Thyroid gland (tissue), 4 donors: ENCODE measurements around the gene FANCC.

Experiments
- POLR2A ChIP-seq, 2 donors: fragments of 450-650 bp; IDR thresholded peaks; one replicate each; pipeline ENCODE4 v1.6.1; 2017; ENCODE audit warnings: antibody characterized with exemption in 2 of 2, mild to moderate bottlenecking in 2 of 2, moderate library complexity in 1 of 2
- TF ChIP-seq, protein P1 (sequence below), 6 experiments: fragments of 200-600 bp in 3 of 6; fragments of 450-650 bp in 3 of 6; sonication (generic) in 3 of 6; IDR thresholded peaks; one replicate each; pipeline ENCODE4 v1.5.1; 2016 to 2019; ENCODE audit warnings: antibody characterized with exemption in 6 of 6, mild to moderate bottlenecking in 2 of 6, inconsistent platforms in 1 of 6, moderate library complexity in 1 of 6

DNA sequence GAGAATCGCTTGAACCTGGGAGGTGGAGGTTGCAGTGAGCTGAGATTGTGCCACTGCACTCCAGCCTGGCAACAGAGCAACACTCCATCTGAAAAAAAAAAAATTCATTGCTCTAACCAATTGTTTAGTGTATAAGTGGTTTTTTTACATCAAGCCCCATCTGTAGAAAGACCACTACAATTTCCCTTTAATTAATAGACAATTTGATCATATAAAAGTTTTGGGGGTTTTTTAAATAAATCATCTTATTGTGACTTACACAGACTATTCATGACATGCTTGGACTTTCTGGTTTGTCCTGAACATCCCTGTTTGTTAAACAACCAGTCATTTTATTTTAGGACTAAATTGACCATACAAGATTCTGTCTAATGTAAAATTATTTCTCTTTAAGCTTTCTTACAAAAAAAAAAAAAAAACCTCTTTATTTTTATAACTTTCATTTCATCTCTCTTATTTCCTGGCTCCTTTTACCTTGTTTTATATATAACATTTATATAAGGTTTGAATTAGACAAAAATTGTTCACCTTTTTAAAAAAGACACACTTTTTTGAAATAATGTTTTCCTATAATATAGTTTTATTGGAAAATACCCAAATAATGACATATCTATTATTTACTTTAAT is 9.8 kb upstream of the FANCC start:
- TF ChIP-seq, protein P1, sequence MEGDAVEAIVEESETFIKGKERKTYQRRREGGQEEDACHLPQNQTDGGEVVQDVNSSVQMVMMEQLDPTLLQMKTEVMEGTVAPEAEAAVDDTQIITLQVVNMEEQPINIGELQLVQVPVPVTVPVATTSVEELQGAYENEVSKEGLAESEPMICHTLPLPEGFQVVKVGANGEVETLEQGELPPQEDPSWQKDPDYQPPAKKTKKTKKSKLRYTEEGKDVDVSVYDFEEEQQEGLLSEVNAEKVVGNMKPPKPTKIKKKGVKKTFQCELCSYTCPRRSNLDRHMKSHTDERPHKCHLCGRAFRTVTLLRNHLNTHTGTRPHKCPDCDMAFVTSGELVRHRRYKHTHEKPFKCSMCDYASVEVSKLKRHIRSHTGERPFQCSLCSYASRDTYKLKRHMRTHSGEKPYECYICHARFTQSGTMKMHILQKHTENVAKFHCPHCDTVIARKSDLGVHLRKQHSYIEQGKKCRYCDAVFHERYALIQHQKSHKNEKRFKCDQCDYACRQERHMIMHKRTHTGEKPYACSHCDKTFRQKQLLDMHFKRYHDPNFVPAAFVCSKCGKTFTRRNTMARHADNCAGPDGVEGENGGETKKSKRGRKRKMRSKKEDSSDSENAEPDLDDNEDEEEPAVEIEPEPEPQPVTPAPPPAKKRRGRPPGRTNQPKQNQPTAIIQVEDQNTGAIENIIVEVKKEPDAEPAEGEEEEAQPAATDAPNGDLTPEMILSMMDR (IDR thresholded peaks at IDR 0.05): no peak
- no peak for TF ChIP-seq POLR2A (IDR thresholded peaks at IDR 0.05)
